Thyroid gland (tissue), 4 donors: ENCODE results near the gene AQP7.

Experiments used
- CTCF ChIP-seq, 6 experiments: fragments of 200-600 bp in 3 of 6; fragments of 450-650 bp in 3 of 6; sonication (generic) in 3 of 6; IDR thresholded peaks; one replicate each; pipeline ENCODE4 v1.5.1; 2016 to 2019; ENCODE audit warnings: antibody characterized with exemption in 6 of 6, mild to moderate bottlenecking in 2 of 6, inconsistent platforms in 1 of 6, moderate library complexity in 1 of 6
- POLR2A ChIP-seq, 2 donors: fragments of 450-650 bp; IDR thresholded peaks; one replicate each; pipeline ENCODE4 v1.6.1; 2017; ENCODE audit warnings: antibody characterized with exemption in 2 of 2, mild to moderate bottlenecking in 2 of 2, moderate library complexity in 1 of 2

DNA sequence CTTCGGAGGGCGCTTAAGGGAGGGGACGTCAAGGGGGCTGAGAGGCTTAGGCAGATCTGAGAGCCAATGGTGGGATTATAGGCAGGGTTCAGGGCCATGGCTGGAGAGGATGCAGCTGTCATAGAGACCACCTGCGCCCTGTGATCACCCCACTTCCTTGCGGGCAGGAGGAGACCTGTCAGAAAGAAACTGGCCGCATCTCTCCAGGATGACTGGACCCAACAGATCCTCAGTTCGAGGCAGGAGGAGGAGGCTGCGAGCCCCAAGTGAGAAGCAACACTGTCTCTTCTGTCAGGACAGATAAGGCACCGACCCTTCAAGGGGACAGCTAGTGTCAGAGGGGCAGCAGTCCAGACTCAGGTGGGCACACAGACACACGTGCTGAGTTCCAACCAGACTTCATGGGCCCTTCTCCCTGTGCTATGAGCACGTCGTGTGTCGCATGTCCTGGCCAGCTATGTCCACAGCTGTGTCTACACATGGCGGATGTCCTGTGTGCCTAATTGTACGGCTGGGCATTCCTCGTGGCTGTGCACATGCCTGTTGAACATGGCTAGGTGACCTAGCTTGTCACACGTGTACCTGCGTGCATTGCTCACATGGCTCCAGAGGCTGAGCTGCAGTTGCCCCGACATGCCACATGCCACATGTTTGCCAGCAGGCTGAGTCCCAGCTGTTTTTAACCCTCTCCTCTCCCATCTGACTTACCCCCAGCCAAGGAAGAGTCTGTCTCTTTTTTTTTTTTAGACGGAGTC is 45.6 kb upstream of the AQP7 start:
- TF ChIP-seq CTCF (IDR thresholded peaks at IDR 0.05) (no peak), POLR2A (IDR thresholded peaks at IDR 0.05) (no peak)
